ENCODE measurements around the gene PPP1R12B.

PPP1R12B gene

GRCh38 chr1:202584707-202585589 is 236.4 kb downstream of the PPP1R12B start:
- no peak for TF ChIP-seq CTCF (IDR thresholded peaks at IDR 0.05; ENCODE audit: extremely low read depth, insufficient read depth, missing control alignments)
- DNase-seq (ENCODE audit: low spot score), result no peak
- in situ Hi-C loops (cut with MboI; ENCODE audit: low pct_unique_long_range_greater_than_20kb, low sequenced_read_pairs, unreplicated experiment), result no loop called here

- no peak for TF ChIP-seq CTCF (IDR thresholded peaks at IDR 0.05; ENCODE audit: extremely low read depth, insufficient read depth, missing control alignments)
- DNase-seq (ENCODE audit: low spot score), result no peak
Measured at GRCh38 chr1:202585590-202585933, 237.1 kb downstream of the PPP1R12B start.

GRCh38 chr1:202586018-202586821 is 237.7 kb downstream of the PPP1R12B start:
- no peak for DNase-seq (ENCODE audit: low spot score)

More at GRCh38 chr1:202585590-202585933, 237.1 kb downstream of the PPP1R12B start:
- in situ Hi-C loops (cut with MboI; ENCODE audit: low pct_unique_long_range_greater_than_20kb, low sequenced_read_pairs, unreplicated experiment), result no loop called here

GRCh38 chr1:202586871-202587270 is 238.4 kb downstream of the PPP1R12B start:
- TF ChIP-seq CTCF (IDR thresholded peaks at IDR 0.05; ENCODE audit: extremely low read depth, insufficient read depth, missing control alignments), result no peak
- in situ Hi-C loops (cut with MboI; ENCODE audit: low pct_unique_long_range_greater_than_20kb, low sequenced_read_pairs, unreplicated experiment), result no loop called here
- no peak for DNase-seq (ENCODE audit: low spot score)

More at GRCh38 chr1:202586018-202586821, 237.7 kb downstream of the PPP1R12B start:
- in situ Hi-C loops (cut with MboI; ENCODE audit: low pct_unique_long_range_greater_than_20kb, low sequenced_read_pairs, unreplicated experiment), result no loop called here
- no peak for TF ChIP-seq CTCF (IDR thresholded peaks at IDR 0.05; ENCODE audit: extremely low read depth, insufficient read depth, missing control alignments)

GRCh38 chr1:202587859-202588485 is 239.5 kb downstream of the PPP1R12B start:
- in situ Hi-C loops (cut with MboI; ENCODE audit: low pct_unique_long_range_greater_than_20kb, low sequenced_read_pairs, unreplicated experiment), result no loop called here
- DNase-seq (ENCODE audit: low spot score), result no peak

More at GRCh38 chr1:202587859-202588485, 239.5 kb downstream of the PPP1R12B start:
- no peak for TF ChIP-seq CTCF (IDR thresholded peaks at IDR 0.05; ENCODE audit: extremely low read depth, insufficient read depth, missing control alignments)

Data from GM13977 (cell line).